K562 (cell line): Measurements from ENCODE around the gene ABHD17C.

Experiments
- BHLHE40 ChIP-seq: IDR thresholded peaks from 2 replicates; pipeline ENCODE4 v1.6.1; 2011; ENCODE audit warnings: low read length, improper control_type of control experiment
- CTCF ChIP-seq, 3 experiments: IDR thresholded peaks in 2 of 3; conservative IDR thresholded peaks in 1 of 3; 2 replicates each; pipeline ENCODE4 v1.5.1; 2011 to 2012; ENCODE audit warnings: low read length in 3 of 3, mild to moderate bottlenecking in 3 of 3, control low read depth in 2 of 3, improper control_type of control experiment in 1 of 3, inconsistent platforms in 1 of 3, low read depth in 1 of 3, mixed read lengths in 1 of 3, moderate library complexity in 1 of 3; ENCODE audit not compliant: insufficient read depth in 2 of 3
- E2F4 ChIP-seq: sonication (generic); formaldehyde crosslinking; IDR thresholded peaks from 2 replicates; pipeline ENCODE4 v1.8.0; 2022; ENCODE audit warnings: mild to moderate bottlenecking, low read depth, missing genetic modification reagents
- KAT7 ChIP-seq: sonication (generic); formaldehyde crosslinking; IDR thresholded peaks from 2 replicates; pipeline ENCODE4 v1.8.0; 2022; ENCODE audit warnings: missing genetic modification reagents, mild to moderate bottlenecking, borderline replicate concordance
- NCOA4 ChIP-seq: fragments of 450-650 bp; IDR thresholded peaks from 2 replicates; pipeline ENCODE4 v1.6.1; 2018; ENCODE audit warnings: mild to moderate bottlenecking; ENCODE audit not compliant: partially characterized antibody
- RFX5 ChIP-seq: IDR thresholded peaks from 2 replicates; pipeline ENCODE4 v1.6.1; 2011; ENCODE audit warnings: low read depth, mild to moderate bottlenecking, improper control_type of control experiment, low read length
- SAFB2 ChIP-seq: fragments of 200-400 bp; formaldehyde crosslinking; IDR thresholded peaks from 2 replicates; pipeline ENCODE4 v1.6.1; 2018; ENCODE audit warnings: borderline replicate concordance, low read length, low read depth, moderate library complexity; ENCODE audit not compliant: severe bottlenecking
- TBP ChIP-seq: optimal IDR thresholded peaks from 2 replicates; pipeline ENCODE3; 2011; ENCODE audit warnings: low read depth, low read length, improper control_type of control experiment
- ZBTB49 ChIP-seq: sonication (generic); formaldehyde crosslinking; IDR thresholded peaks from 2 replicates; pipeline ENCODE4 v1.8.0; 2022; ENCODE audit warnings: missing genetic modification reagents, mild to moderate bottlenecking, borderline replicate concordance
- ZNF740 ChIP-seq, 3 experiments: fragments of 200-800 bp in 1 of 3; sonication (Bioruptor generic) in 1 of 3; sonication (generic) in 1 of 3; formaldehyde crosslinking in 1 of 3; IDR thresholded peaks; 2 replicates each; pipeline versions ENCODE4 v1.6.1 to v1.8.0; 2016 to 2022; ENCODE audit warnings: mild to moderate bottlenecking in 2 of 3, missing compliant biosample characterization in 2 of 3, missing genetic modification characterization in 2 of 3, missing genetic modification reagents in 1 of 3
- ZNF77 ChIP-seq: fragments of 250-450 bp; sonication (Bioruptor Pico); IDR thresholded peaks from 2 replicates; pipeline ENCODE4 v1.5.0; 2020

GRCh38 chr15:80736560-80736959 lies 41.5 kb downstream of the ABHD17C start:
- TF ChIP-seq SAFB2 = no peak
- TF ChIP-seq ZNF740 (CRISPR knock-in tag; IDR thresholded peaks at IDR 0.05) = no peak
- TF ChIP-seq ZNF740 (tag; IDR thresholded peaks at IDR 0.05) = no peak
- no peak for TF ChIP-seq BHLHE40
- no peak for TF ChIP-seq CTCF (IDR thresholded peaks at IDR 0.05 in 2 of 3, conservative IDR thresholded peaks at IDR 0.05 in 1 of 3; ENCODE audit: insufficient read depth in 2 of 3, low read depth in 1 of 3, low read length in 3 of 3)
- no peak for TF ChIP-seq TBP
- no peak for TF ChIP-seq ZBTB49 (CRISPR knock-in tag)
- no peak for TF ChIP-seq NCOA4
- TF ChIP-seq ZNF77 (CRISPR knock-in tag) = no peak
- no peak for TF ChIP-seq E2F4
- TF ChIP-seq RFX5 = no peak
- TF ChIP-seq KAT7 (CRISPR knock-in tag) = no peak
